HUES48 (cell line): ENCODE results near the gene FIBIN.
A peak's percentile ranks its signal among the peaks of the same experiment; 100 is the strongest.
"Not testable (repeated sequence)": the region's sequence is repeated elsewhere in the genome, so short reads cannot be mapped to it uniquely, and the experiment has no call there.

Experiments used
- H3K27ac ChIP-seq: one replicate; pipeline ENCODE4 v1.7.0; 2013; ENCODE audit warnings: low read depth, low read length, inconsistent platforms
- H3K27me3 ChIP-seq: 2 replicates; pipeline ENCODE4 v1.6.1; 2013; ENCODE audit warnings: mild to moderate bottlenecking, low read length; ENCODE audit not compliant: control insufficient read depth, insufficient read depth
- H3K36me3 ChIP-seq: 2 replicates; pipeline ENCODE4 v1.6.1; 2013; ENCODE audit warnings: low read length; ENCODE audit not compliant: control insufficient read depth, insufficient read depth
- H3K4me1 ChIP-seq: 2 replicates; pipeline ENCODE4 v1.6.1; 2013; ENCODE audit warnings: mild to moderate bottlenecking, low read length; ENCODE audit not compliant: control insufficient read depth, insufficient read depth
- H3K4me3 ChIP-seq: 2 replicates; pipeline ENCODE4 v1.5.1; 2013; ENCODE audit warnings: mild to moderate bottlenecking, low read depth, low read length
- H3K9ac ChIP-seq: 2 replicates; pipeline ENCODE4 v1.6.1; 2013; ENCODE audit warnings: mild to moderate bottlenecking, low read depth, low read length, moderate library complexity
- H3K9me3 ChIP-seq: 2 replicates; pipeline ENCODE4 v1.6.1; 2013; ENCODE audit warnings: low read length; ENCODE audit not compliant: control insufficient read depth, insufficient read depth

FIBIN gene

GRCh38 chr11:26958005-26958701, 35.8 kb upstream of the FIBIN start:
- Histone ChIP-seq H3K4me1 (no peaks in the 10 kb centered on the region), H3K4me3 (no peak overlapping the region), H3K27ac (no peak overlapping the region), H3K27me3 (no peaks in the 10 kb centered on the region), H3K9me3 (no peaks in the 10 kb centered on the region), H3K36me3 (no peaks in the 10 kb centered on the region), H3K9ac (no peak overlapping the region)

- Histone ChIP-seq H3K36me3 (no peaks in the 10 kb centered on the region), H3K27ac (no peak overlapping the region), H3K9ac (no peak overlapping the region), H3K9me3 (no peaks in the 10 kb centered on the region), H3K4me1 (no peaks in the 10 kb centered on the region), H3K27me3 (no peaks in the 10 kb centered on the region), H3K4me3 (no peak overlapping the region)
Observed at GRCh38 chr11:26958702-26959049, 35.2 kb upstream of the FIBIN start.

- Histone ChIP-seq H3K9ac (no peak overlapping the region), H3K36me3 (no peaks in the 10 kb centered on the region), H3K27me3 (no peaks in the 10 kb centered on the region), H3K9me3 (no peaks in the 10 kb centered on the region), H3K4me1 (no peaks in the 10 kb centered on the region), H3K27ac (no peak overlapping the region), H3K4me3 (no peak overlapping the region)
Observed at GRCh38 chr11:26960281-26960680, 33.6 kb upstream of the FIBIN start.

GRCh38 chr11:26963764-26964163, 30.1 kb upstream of the FIBIN start:
- H3K36me3 ChIP-seq: no peaks in the 10 kb centered on the region
- H3K4me1 ChIP-seq: no peaks in the 10 kb centered on the region

GRCh38 chr11:26964339-26964738, 29.6 kb upstream of the FIBIN start:
- peak overlapping the region; percentile 55; the same call in 1 of the 2 replicates for H3K4me3 ChIP-seq
- H3K9ac ChIP-seq: no peak overlapping the region
- no peaks in the 10 kb centered on the region for H3K9me3 ChIP-seq
- H3K27me3 ChIP-seq: no peaks in the 10 kb centered on the region
- H3K36me3 ChIP-seq: no peaks in the 10 kb centered on the region
- no peaks in the 10 kb centered on the region for H3K4me1 ChIP-seq
- H3K27ac ChIP-seq: no peak overlapping the region

More at GRCh38 chr11:26963764-26964163, 30.1 kb upstream of the FIBIN start:
- Histone ChIP-seq H3K27ac (no peak overlapping the region), H3K4me3 (no peak overlapping the region), H3K9ac (no peak overlapping the region), H3K27me3 (no peaks in the 10 kb centered on the region), H3K9me3 (no peaks in the 10 kb centered on the region)

GRCh38 chr11:26964847-26965485, 28.9 kb upstream of the FIBIN start:
- not testable (repeated sequence) for H3K4me1 ChIP-seq, H3K36me3 ChIP-seq, H3K9ac ChIP-seq, H3K27me3 ChIP-seq, H3K9me3 ChIP-seq, H3K27ac ChIP-seq
- H3K4me3 ChIP-seq: peak overlapping the region; percentile 55

- H3K9ac ChIP-seq: no peak overlapping the region
- H3K36me3 ChIP-seq: no peaks in the 10 kb centered on the region
- H3K9me3 ChIP-seq: no peaks in the 10 kb centered on the region
- no peak overlapping the region for H3K27ac ChIP-seq
- no peaks in the 10 kb centered on the region for H3K27me3 ChIP-seq
- H3K4me3 ChIP-seq: no peak overlapping the region
- H3K4me1 ChIP-seq: no peaks in the 10 kb centered on the region
Observed at GRCh38 chr11:26971961-26972360, 22.0 kb upstream of the FIBIN start.

GRCh38 chr11:26974069-26974783, 19.7 kb upstream of the FIBIN start:
- Histone ChIP-seq H3K9me3 (no peaks in the 10 kb centered on the region), H3K4me1 (no peaks in the 10 kb centered on the region), H3K9ac (no peak overlapping the region), H3K4me3 (no peak overlapping the region), H3K36me3 (no peaks in the 10 kb centered on the region), H3K27me3 (no peaks in the 10 kb centered on the region), H3K27ac (no peak overlapping the region)

GRCh38 chr11:26974996-26975395, 18.9 kb upstream of the FIBIN start:
- Histone ChIP-seq H3K27ac (no peak overlapping the region), H3K27me3 (no peaks in the 10 kb centered on the region), H3K36me3 (no peaks in the 10 kb centered on the region), H3K4me3 (no peak overlapping the region), H3K9ac (no peak overlapping the region), H3K9me3 (no peaks in the 10 kb centered on the region), H3K4me1 (no peaks in the 10 kb centered on the region)

GRCh38 chr11:26976389-26976788, 17.5 kb upstream of the FIBIN start:
- H3K9me3 ChIP-seq: no peaks in the 10 kb centered on the region
- H3K36me3 ChIP-seq: no peaks in the 10 kb centered on the region
- H3K27ac ChIP-seq: no peak overlapping the region
- H3K9ac ChIP-seq: no peak overlapping the region
- no peaks in the 10 kb centered on the region for H3K4me1 ChIP-seq
- H3K4me3 ChIP-seq: no peak overlapping the region
- H3K27me3 ChIP-seq: no peaks in the 10 kb centered on the region

GRCh38 chr11:26977209-26977608, 16.7 kb upstream of the FIBIN start:
- not testable (repeated sequence) for H3K9ac ChIP-seq

More at GRCh38 chr11:26977209-26977608, 16.7 kb upstream of the FIBIN start:
- H3K9me3 ChIP-seq, H3K4me1 ChIP-seq, H3K36me3 ChIP-seq, H3K4me3 ChIP-seq, H3K27me3 ChIP-seq, H3K27ac ChIP-seq: not testable (repeated sequence)
